Thyroid gland (tissue), 4 donors: ENCODE measurements around the gene RPL23.

Source experiments
- CTCF ChIP-seq, 6 experiments: fragments of 200-600 bp in 3 of 6; fragments of 450-650 bp in 3 of 6; sonication (generic) in 3 of 6; IDR thresholded peaks; one replicate each; pipeline ENCODE4 v1.5.1; 2016 to 2019; ENCODE audit warnings: antibody characterized with exemption in 6 of 6, mild to moderate bottlenecking in 2 of 6, inconsistent platforms in 1 of 6, moderate library complexity in 1 of 6
- POLR2A ChIP-seq, 2 donors: fragments of 450-650 bp; IDR thresholded peaks; one replicate each; pipeline ENCODE4 v1.6.1; 2017; ENCODE audit warnings: antibody characterized with exemption in 2 of 2, mild to moderate bottlenecking in 2 of 2, moderate library complexity in 1 of 2

- TF ChIP-seq CTCF (IDR thresholded peaks at IDR 0.05) = no peak
- TF ChIP-seq POLR2A (IDR thresholded peaks at IDR 0.05) = no peak
Observed at GRCh38 chr17:38872027-38872511, 18.5 kb upstream of the RPL23 start.
